HG02798 (cell line): ENCODE measurements around the gene EFL1.
"Not testable (repeated sequence)": the region's sequence is repeated elsewhere in the genome, so short reads cannot be mapped to it uniquely, and the experiment has no call there.

ENCODE experiments used
- ATAC-seq: cut with Tn5 transposase; IDR thresholded peaks from one replicate; pipeline ENCODE4 v1.9.1; 2021; ENCODE audit warnings: mild to moderate bottlenecking; ENCODE audit not compliant: unreplicated experiment, poor library complexity

The EFL1 gene

DNA sequence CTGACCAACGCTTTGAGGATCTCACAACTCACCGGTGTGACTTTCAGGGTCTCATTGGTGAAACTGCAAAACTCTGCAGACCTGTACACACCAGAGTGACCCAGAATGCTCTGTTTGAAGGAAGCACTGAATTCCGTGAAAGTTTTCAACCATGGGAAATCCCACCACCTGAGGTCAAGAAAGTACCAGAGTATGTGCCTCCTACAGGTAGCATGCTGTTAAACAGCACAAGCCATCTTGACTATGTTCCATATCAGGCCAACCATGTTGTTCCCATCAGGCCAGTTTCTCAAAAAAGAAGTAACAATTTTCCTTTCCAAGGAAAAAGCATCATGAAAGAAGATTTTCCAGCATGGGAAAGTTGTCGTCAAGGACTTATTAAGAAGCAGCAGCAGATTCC is 19.9 kb upstream of the EFL1 start:
- not testable (repeated sequence) for ATAC-seq

DNA sequence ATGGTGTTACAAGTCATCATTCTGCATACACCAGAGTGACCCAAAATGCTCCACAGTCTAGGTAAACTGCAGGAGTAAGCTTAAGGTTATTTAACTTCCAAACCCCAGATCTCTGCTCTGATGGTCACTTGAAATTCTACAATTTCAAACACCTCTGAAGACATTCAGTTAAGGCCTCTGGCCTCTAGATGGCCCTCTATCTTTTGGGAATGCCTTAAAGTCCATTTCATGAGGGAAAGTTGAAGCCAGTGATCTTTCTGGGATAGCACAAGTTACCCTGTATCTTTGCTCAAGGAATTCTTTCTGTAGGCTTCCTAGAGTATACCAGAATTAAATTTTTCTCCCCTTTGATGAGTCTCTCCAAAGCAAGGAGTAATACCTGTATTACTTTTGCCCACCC is 18.7 kb upstream of the EFL1 start:
- not testable (repeated sequence) for ATAC-seq

- ATAC-seq: no peak
Observed at GRCh38 chr15:82275410-82275809, 12.9 kb upstream of the EFL1 start.

GRCh38 chr15:82272154-82272553 is 9.6 kb upstream of the EFL1 start:
- no peak for ATAC-seq

DNA sequence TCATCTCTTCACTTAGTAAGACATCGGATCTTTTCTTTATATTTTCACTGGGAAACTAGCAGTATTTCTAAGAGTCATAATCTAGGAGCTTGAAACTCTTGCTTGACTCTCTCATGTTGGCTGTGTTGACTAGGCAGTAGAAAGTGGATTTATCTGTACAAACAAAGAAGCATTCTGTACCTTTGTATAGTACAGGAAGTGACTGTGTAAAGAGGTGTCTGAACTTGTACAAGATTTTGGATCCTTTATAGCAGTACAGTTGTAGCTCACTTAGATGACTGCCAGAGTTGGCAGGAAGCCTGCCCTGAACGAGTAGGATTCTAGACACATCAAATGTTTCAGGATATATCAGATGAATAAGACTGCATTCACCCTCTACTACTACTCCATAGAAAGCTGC is 5.9 kb upstream of the EFL1 start:
- not testable (repeated sequence) for ATAC-seq

DNA sequence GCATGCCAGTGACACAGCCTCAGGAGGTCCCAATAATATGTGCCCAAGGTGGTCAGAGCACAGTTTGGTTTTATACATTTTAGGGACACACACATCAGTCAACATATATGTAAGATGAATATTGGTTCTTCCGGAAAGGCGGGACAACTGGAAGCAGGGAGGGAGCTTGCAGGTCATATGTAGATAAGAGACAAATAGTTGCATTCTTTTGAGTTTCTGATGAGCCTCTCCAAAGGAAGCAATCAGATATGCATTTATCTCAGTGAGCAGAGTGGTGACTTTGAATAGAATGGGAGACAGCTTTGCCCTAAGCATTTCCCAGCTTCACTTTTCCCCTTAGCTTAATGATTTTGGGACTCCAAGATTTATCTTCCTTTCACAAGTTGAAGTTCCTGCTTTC is 4.6 kb upstream of the EFL1 start:
- ATAC-seq: not testable (repeated sequence)

- ATAC-seq: no peak
Observed at GRCh38 chr15:82263350-82263749, 816 bp upstream of the EFL1 start.

DNA sequence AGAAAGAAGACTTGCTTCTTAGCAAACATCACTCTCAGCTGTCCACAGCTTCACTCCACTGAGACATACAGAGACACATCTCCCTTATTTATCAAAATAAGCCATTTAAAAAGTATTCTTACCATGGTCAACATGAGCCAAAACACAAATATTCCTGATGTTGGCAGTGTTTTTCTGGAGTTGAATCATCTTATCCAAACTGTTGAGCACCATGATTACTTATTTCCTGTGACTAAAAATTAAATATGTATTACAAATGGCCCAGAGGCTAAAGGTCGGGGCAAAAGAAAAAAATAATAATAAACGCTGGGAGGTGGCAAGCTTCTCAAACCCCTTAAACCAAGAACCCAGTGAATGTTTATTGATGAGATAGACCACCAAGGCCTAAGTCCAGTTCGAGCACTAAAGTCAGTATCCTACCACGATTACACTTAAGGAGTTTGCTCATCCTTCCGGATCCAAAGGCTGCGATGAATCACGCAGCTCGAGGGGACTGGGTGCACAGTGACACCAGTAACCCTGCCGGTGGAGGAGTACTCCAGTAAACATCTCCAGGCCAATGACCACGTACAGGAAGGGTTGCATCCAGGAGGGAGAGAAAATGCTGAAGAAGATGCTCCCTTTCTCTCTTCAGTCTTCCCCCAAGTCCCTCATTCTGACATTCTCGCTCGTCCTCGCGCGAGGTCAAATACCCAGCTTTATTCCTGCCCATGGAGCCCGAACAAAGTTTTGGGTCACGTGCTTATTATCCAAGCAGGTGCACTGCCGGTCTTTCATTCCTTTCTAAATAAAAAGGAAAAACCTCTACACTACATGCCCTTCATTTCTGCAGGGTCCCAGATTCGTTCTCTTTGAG is 740 bp downstream of the EFL1 start:
- peak; percentile 11 for ATAC-seq

GRCh38 chr15:82248261-82248660 is 14.3 kb downstream of the EFL1 start:
- ATAC-seq: not testable (repeated sequence)

DNA sequence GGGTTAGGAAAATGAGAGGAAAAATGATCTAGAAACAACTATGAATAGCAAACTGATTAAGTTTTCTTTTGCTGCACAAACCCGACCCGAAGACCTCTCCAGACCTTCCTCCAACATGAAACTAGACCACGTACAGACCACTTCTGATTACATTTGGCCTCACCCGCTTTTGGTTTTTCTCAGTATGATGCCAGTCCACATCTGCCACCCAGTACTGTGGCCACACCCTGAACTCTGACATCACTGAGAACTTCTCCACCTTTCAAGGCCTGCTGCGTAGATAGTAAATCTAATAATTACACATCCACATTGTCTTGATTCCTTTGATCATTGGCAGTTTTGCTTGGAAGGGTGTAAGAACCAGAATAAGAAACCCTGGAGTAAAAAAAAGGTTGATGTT is 16.6 kb downstream of the EFL1 start:
- not testable (repeated sequence) for ATAC-seq

DNA sequence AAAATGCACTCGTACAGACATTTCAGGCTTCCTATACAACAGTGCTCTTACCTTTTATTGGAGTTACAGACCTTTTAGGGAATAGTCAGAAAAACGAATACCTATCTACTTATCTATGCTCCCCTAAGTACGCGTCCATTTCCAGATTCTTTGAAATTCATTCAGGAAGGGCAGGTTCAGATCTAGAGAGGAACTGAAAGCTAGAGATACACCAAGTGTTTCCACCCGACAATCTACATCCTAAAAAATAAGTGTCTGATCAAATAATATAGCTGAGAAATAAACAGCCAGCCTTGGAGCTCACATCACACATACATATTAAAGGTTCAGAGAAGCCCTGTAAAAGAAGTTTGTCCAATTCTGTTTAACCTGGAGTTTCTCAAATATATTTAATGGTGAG is 18.9 kb downstream of the EFL1 start:
- not testable (repeated sequence) for ATAC-seq

GRCh38 chr15:82241836-82242499 is 20.6 kb downstream of the EFL1 start:
- not testable (repeated sequence) for ATAC-seq

DNA sequence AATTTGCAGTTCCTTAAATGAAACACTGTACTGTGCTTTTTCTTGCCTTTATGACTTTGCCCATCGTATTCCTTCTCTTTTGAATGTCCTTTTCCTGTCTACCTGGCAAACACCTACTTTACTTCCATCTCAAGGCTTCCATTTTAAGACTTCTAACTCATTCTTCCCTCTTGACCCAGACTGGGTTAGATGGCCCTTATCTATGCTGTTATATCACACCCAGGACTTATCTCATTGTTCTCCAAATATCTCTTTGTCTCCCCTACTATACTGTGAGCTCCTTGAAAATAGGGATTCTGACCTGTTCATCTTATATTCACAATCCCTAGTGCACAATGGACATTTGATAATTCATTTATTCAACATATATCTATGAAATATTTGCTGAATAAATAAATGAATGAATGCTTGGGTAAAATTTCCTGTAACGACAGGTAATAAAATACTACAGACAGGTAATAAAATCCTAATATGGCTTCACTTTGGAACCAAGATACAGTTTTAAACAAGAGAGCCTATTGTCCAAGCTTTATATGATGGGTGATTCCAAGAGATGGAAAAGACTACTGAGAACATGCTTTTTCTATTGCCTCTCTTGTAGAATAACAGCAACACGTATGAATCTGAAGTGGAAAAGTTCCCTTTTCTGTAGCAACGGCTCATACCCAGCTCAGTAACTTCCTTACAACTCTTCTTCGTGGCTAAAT is 22.7 kb downstream of the EFL1 start:
- ATAC-seq: no peak

GRCh38 chr15:82237944-82238534 is 24.5 kb downstream of the EFL1 start:
- ATAC-seq: not testable (repeated sequence)

DNA sequence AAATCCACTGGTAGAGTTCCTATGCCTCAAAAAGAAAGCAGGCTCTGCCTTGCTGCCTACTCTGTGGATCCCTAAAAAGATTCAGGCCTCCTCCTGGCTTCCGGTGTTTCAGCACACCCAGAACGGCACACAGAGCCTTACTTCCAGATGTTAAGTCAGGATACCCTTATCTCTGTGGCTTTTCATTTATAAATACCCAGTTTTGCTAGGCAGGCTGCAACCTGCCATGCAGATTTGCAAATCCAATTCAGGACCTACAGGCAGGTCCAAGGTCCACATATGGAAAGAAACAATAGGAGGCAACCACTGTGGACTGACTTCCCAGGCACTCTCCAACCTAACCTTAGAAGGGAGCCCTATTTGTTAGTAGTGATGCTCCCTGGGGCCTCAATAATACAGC is 30.7 kb downstream of the EFL1 start:
- no peak for ATAC-seq

- ATAC-seq: no peak
Observed at GRCh38 chr15:82231233-82231632, 31.3 kb downstream of the EFL1 start.

DNA sequence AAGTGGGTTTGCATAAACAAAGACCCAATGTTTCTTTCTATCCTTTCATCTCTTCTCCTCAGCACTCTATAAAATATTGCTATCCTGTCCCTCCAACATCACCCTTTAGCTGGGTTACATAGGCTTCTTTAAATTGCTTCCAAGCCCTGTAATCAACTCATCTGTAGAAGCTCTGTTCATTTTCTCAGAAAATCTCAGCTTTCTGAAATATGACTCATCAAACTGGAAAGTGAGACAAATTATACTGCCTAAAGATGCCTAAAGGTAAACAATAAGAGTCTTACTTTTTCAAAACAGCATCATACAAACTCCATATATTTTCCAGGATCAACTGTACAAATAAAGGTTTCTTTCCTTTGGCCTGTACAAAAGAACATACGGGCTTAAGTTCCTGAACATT is 33.8 kb downstream of the EFL1 start:
- ATAC-seq: no peak

GRCh38 chr15:82221535-82221934 is 41.0 kb downstream of the EFL1 start:
- not testable (repeated sequence) for ATAC-seq

GRCh38 chr15:82216092-82216491 is 46.4 kb downstream of the EFL1 start:
- not testable (repeated sequence) for ATAC-seq

GRCh38 chr15:82212201-82212600 is 50.3 kb downstream of the EFL1 start:
- ATAC-seq: not testable (repeated sequence)
